GM12878 (cell line): ENCODE results near the gene EFNB2. TPM values are rescaled to one million over a fixed set of nuclear protein-coding genes. Genes with fewer than 3 reads are reported as not detected.

Experiments
- ATAC-seq: fragments of 200-7000 bp; cut with Tn5 transposase; 3 replicates; pipeline ENCODE4 v1.9.1; 2020; ENCODE audit warnings: mild to moderate bottlenecking, moderate library complexity
- BruUV-seq: library from RNA; stranded (reverse); fragments of 400-500 nt; replicated peaks from 2 replicates; lab custom pipeline; 2021; lab: Mats Ljungman, UMichigan
- CTCF ChIA-PET: fragments of 300-600 bp; sonication (Branson Sonifier 250); formaldehyde crosslinking; extraction: SDS; loops from one replicate; lab custom pipeline; 2021; ENCODE audit warnings: inconsistent platforms; lab: Yijun Ruan, JAX
- POLR2A ChIA-PET: fragments of 350-600 bp; formaldehyde crosslinking; extraction: SDS; loops from one replicate; lab custom pipeline; 2021; ENCODE audit warnings: inconsistent platforms; lab: Charles Lee
- RAD21 ChIA-PET: fragments of 300-600 bp; sonication (Branson Sonifier 250); formaldehyde crosslinking; loops from one replicate; lab custom pipeline; 2023; ENCODE audit warnings: antibody characterized with exemption; ENCODE audit not compliant: unreplicated experiment; lab: Charles Lee
- SMC1A ChIA-PET: fragments of 300-600 bp; sonication (Branson Sonifier 250); formaldehyde crosslinking; loops from one replicate; lab custom pipeline; 2023; ENCODE audit not compliant: unreplicated experiment, uncharacterized antibody; lab: Charles Lee
- DNase-seq: peaks from one replicate; pipeline ENCODE4 v3.0.0-alpha.2; 2011; ENCODE audit warnings: low read depth, low spot score
- FAIRE-seq: peaks from 3 replicates; lab custom pipeline; 2011; peaks lifted over from hg19 to GRCh38; lab: Jason Lieb, UNC
- H2AFZ ChIP-seq: 2 replicates; pipeline ENCODE4 v1.6.0; 2011; ENCODE audit warnings: low read depth, low read length, control low read depth; ENCODE audit not compliant: control insufficient read depth
- H3K27ac ChIP-seq: 2 replicates; pipeline ENCODE4 v1.5.1; 2011; ENCODE audit warnings: control low read depth; ENCODE audit not compliant: control insufficient read depth, insufficient read depth
- H3K27me3 ChIP-seq, 2 experiments: replicated peaks in 1 of 2; 2 replicates each; pipeline versions ENCODE4 v1.6.0 to v1.6.1; 2011; ENCODE audit warnings: low read length in 1 of 2; ENCODE audit not compliant: control insufficient read depth in 2 of 2, insufficient read depth in 2 of 2
- H3K36me3 ChIP-seq, 2 experiments: 2 replicates each; pipeline ENCODE4 v1.5.1; 2011; ENCODE audit warnings: low read length in 1 of 2; ENCODE audit not compliant: control insufficient read depth in 2 of 2, insufficient read depth in 2 of 2
- H3K4me1 ChIP-seq: 2 replicates; pipeline ENCODE4 v1.6.1; 2011; ENCODE audit warnings: mild to moderate bottlenecking, low read length, moderate library complexity, mixed read lengths; ENCODE audit not compliant: control insufficient read depth, insufficient read depth
- H3K4me2 ChIP-seq: 2 replicates; pipeline ENCODE4 v1.6.0; 2011; ENCODE audit warnings: control low read depth; ENCODE audit not compliant: control insufficient read depth, insufficient read depth
- H3K4me3 ChIP-seq: fragments of 200-600 bp; sonication (generic); 2 replicates; pipeline ENCODE4 v1.5.1; 2016
- H3K79me2 ChIP-seq: 2 replicates; pipeline ENCODE4 v1.6.0; 2011; ENCODE audit warnings: low read length; ENCODE audit not compliant: control insufficient read depth, insufficient read depth
- H3K9ac ChIP-seq: 2 replicates; pipeline ENCODE4 v1.8.0; 2011; ENCODE audit warnings: low read length, control low read depth, mixed read lengths; ENCODE audit not compliant: control insufficient read depth, insufficient read depth
- H3K9me3 ChIP-seq: replicated peaks from 3 replicates; pipeline ENCODE4 v1.5.1; 2011; ENCODE audit warnings: mild to moderate bottlenecking, low read length; ENCODE audit not compliant: control insufficient read depth, insufficient read depth
- H4K20me1 ChIP-seq: 2 replicates; pipeline ENCODE4 v1.6.0; 2011; ENCODE audit not compliant: control insufficient read depth, insufficient read depth
- BRCA1 ChIP-seq: IDR thresholded peaks from 2 replicates; pipeline ENCODE4 v1.6.1; 2011; ENCODE audit warnings: low read depth, low read length, improper control_type of control experiment
- EED ChIP-seq: sonication (generic); IDR thresholded peaks from 2 replicates; pipeline ENCODE4 v1.6.1; 2016; ENCODE audit warnings: antibody characterized with exemption, low read depth
- EP300 ChIP-seq, 2 experiments: fragments of 150-350 bp in 1 of 2; IDR thresholded peaks; 2 replicates each; pipeline ENCODE4 v1.6.1; 2011 to 2012; ENCODE audit warnings: low read depth in 2 of 2, low read length in 2 of 2, borderline replicate concordance in 1 of 2, improper control_type of control experiment in 1 of 2, inconsistent platforms in 1 of 2; ENCODE audit not compliant: control insufficient read depth in 1 of 2
- GATAD2B ChIP-seq: fragments of 450-650 bp; conservative IDR thresholded peaks from 2 replicates; pipeline ENCODE4 v1.6.1; 2017; ENCODE audit warnings: low read depth, mild to moderate bottlenecking, moderate library complexity
- NFXL1 ChIP-seq: fragments of 450-650 bp; IDR thresholded peaks from 2 replicates; pipeline ENCODE4 v1.6.1; 2017; ENCODE audit warnings: antibody characterized with exemption, mild to moderate bottlenecking, borderline replicate concordance
- NR2F1 ChIP-seq: fragments of 450-650 bp; conservative IDR thresholded peaks from 2 replicates; pipeline ENCODE4 v1.6.1; 2017; ENCODE audit warnings: mild to moderate bottlenecking
- NRF1 ChIP-seq: conservative IDR thresholded peaks from 2 replicates; pipeline ENCODE4 v1.6.1; 2011; ENCODE audit warnings: mild to moderate bottlenecking, low read depth, low read length, improper control_type of control experiment
- RAD21 ChIP-seq: IDR thresholded peaks from 2 replicates; pipeline ENCODE4 v1.6.1; 2011; ENCODE audit warnings: mild to moderate bottlenecking, low read depth, low read length, moderate library complexity; ENCODE audit not compliant: insufficient read depth
- RAD51 ChIP-seq: fragments of 450-650 bp; IDR thresholded peaks from 2 replicates; pipeline ENCODE4 v1.6.1; 2016; ENCODE audit warnings: moderate library complexity, mild to moderate bottlenecking, inconsistent platforms
- SREBF2 ChIP-seq: IDR thresholded peaks from 2 replicates; pipeline ENCODE4 v1.6.1; 2012; ENCODE audit warnings: mild to moderate bottlenecking, low read length
- YBX1 ChIP-seq: fragments of 450-650 bp; IDR thresholded peaks from 2 replicates; pipeline ENCODE4 v1.6.1; 2016; ENCODE audit warnings: antibody characterized with exemption
- ZNF207 ChIP-seq: fragments of 450-650 bp; IDR thresholded peaks from 2 replicates; pipeline ENCODE4 v1.6.1; 2014; ENCODE audit warnings: antibody characterized with exemption, mild to moderate bottlenecking, borderline replicate concordance
- ZNF24 ChIP-seq: fragments of 450-650 bp; IDR thresholded peaks from 2 replicates; pipeline ENCODE4 v1.6.1; 2017; ENCODE audit warnings: antibody characterized with exemption, mild to moderate bottlenecking
- WGBS: methylation state at CpG from one replicate; pipeline ENCODE4 v1.1.6; 2016; ENCODE audit warnings: low lambda C conversion rate; ENCODE audit not compliant: insufficient replicate concordance, insufficient coverage; ENCODE audit errors: missing lambda C conversion rate; 5-methylcytosine and 5-hydroxymethylcytosine counted together
- in situ Hi-C: fragments of 300-500 bp; cut with MboI; formaldehyde crosslinking; loops from 9 replicates; pipeline ENCODE4 v1.14.3; 2018; ENCODE audit warnings: mixed read lengths
- intact Hi-C: fragments of 100-400 bp; cut with micrococcal nuclease; formaldehyde crosslinking; loops from one replicate; pipeline ENCODE4 v1.14.2; 2022; ENCODE audit not compliant: unreplicated experiment
- polyA plus RNA-seq, 11 experiments: library from polyadenylated mRNA; depleted of rRNA in 4 of 11; unstranded in 6 of 11; stranded (reverse) in 5 of 11; fragments of >200 nt; fragmentation: Nextera tagmentation in 4 of 11; fragmentation: Illumina TruSeq in 1 of 11; extraction: Ambion mirVana in 4 of 11; extraction: Trizol in 1 of 11; gene quantifications; 1 replicate in 1 of 11; 2 replicates in 10 of 11; pipeline versions ENCODE4 v1.2.1 to v1.2.3, GENCODE V29; 2011 to 2016; ENCODE audit warnings: inconsistent platforms in 2 of 11, missing spikeins in 2 of 11, low read depth in 1 of 11
- total RNA-seq, 4 experiments: library from RNA; depleted of rRNA in 3 of 4; stranded (reverse); fragments of >200 nt in 3 of 4; fragmentation: Illumina TruSeq in 1 of 4; extraction: Trizol in 1 of 4; gene quantifications; 2 replicates each; pipeline versions ENCODE4 v1.2.1 to v1.2.3, GENCODE V29; 2013 to 2021
- TF ChIP-seq, protein P1 (sequence below): IDR thresholded peaks from 2 replicates; pipeline ENCODE4 v1.6.1; 2011; ENCODE audit warnings: borderline replicate concordance, low read depth, mild to moderate bottlenecking, moderate library complexity, low read length; ENCODE audit not compliant: insufficient read depth, poor library complexity, severe bottlenecking
- TF ChIP-seq, protein P2 (sequence below): fragments of 450-650 bp; IDR thresholded peaks from 2 replicates; pipeline ENCODE4 v1.6.1; 2017; ENCODE audit warnings: antibody characterized with exemption, mild to moderate bottlenecking, moderate library complexity
- TF ChIP-seq, protein P3 (sequence below): IDR thresholded peaks from 2 replicates; pipeline ENCODE4 v1.6.1; 2012; ENCODE audit warnings: low read depth, low read length, improper control_type of control experiment

EFNB2 gene
- total and polyA plus RNA-seq, 10 of the 15 experiments (the other 5 are each of a cell fraction or from before 2014, with no cell fraction given), result 0.12 to 1.5 (median 0.31) TPM; not detected in 1

DNA sequence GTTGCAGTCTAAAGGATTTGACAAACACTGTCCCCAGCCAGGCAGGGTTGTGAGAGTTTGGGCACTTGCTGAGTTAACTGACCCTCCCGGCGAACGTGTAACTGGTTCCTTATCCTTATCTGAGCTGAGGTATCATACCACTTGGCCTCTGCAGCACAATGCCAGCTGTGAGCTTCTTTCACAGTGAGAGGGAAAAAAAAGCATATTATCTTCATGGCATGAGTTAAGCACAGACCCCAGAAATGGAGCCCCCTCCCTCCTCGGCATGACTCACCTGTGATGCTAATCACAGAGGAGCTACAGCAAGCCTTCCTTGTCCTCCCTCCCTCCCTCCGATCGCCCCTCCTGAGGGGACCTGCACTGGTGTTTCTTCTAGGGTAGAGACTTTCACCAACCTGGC is 60.5 kb downstream of the EFNB2 start:
- no peaks in the 10 kb centered on the region for H3K36me3 ChIP-seq
- no peaks in the 10 kb centered on the region; the same call in 1 of the 2 replicates for H3K4me1 ChIP-seq
- H3K27me3 ChIP-seq, result no peaks in the 10 kb centered on the region
- no peak overlapping the region for H2AFZ ChIP-seq
- 53% methylated on average over 6 of the region's 6 CpGs for WGBS
- H3K9me3 ChIP-seq, result no peaks in the 10 kb centered on the region
- FAIRE-seq, result no peak
- no peak overlapping the region for H3K4me3 ChIP-seq
- H3K79me2 ChIP-seq, result no peaks in the 10 kb centered on the region
- ChIA-PET SMC1A (interaction anchor here (0.8 kb wide), 1 partner anchor 19 kb away, joined by 3 read pairs; no protein-coding TSS in a partner anchor), RAD21 (no interaction called here), POLR2A (no interaction called here), CTCF (no interaction called here)
- H3K9ac ChIP-seq, result no peak overlapping the region
- no peak for DNase-seq
- no peak overlapping the region for H3K27ac ChIP-seq
- no peak overlapping the region for H3K4me2 ChIP-seq
- in situ Hi-C loops, result no loop called here
- ATAC-seq, result no peak
- BruUV-seq, result no TSS peak
- no peaks in the 10 kb centered on the region for H4K20me1 ChIP-seq
- intact Hi-C loops, result no loop called here
- TF ChIP-seq YBX1 (no peak), NR2F1 (no peak), GATAD2B (no peak), BRCA1 (no peak), RAD51 (no peak), NRF1 (no peak), RAD21 (no peak), ZNF24 (no peak), NFXL1 (no peak), SREBF2 (no peak), EED (no peak), EP300 (IDR thresholded peaks at IDR 0.05; ENCODE audit: borderline replicate concordance in 1 of 2, control insufficient read depth in 1 of 2, low read depth in 2 of 2, low read length in 2 of 2) (no peak), ZNF207 (no peak)
- TF ChIP-seq, protein P1, sequence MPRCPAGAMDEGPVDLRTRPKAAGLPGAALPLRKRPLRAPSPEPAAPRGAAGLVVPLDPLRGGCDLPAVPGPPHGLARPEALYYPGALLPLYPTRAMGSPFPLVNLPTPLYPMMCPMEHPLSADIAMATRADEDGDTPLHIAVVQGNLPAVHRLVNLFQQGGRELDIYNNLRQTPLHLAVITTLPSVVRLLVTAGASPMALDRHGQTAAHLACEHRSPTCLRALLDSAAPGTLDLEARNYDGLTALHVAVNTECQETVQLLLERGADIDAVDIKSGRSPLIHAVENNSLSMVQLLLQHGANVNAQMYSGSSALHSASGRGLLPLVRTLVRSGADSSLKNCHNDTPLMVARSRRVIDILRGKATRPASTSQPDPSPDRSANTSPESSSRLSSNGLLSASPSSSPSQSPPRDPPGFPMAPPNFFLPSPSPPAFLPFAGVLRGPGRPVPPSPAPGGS, result no peak
- TF ChIP-seq, protein P2, sequence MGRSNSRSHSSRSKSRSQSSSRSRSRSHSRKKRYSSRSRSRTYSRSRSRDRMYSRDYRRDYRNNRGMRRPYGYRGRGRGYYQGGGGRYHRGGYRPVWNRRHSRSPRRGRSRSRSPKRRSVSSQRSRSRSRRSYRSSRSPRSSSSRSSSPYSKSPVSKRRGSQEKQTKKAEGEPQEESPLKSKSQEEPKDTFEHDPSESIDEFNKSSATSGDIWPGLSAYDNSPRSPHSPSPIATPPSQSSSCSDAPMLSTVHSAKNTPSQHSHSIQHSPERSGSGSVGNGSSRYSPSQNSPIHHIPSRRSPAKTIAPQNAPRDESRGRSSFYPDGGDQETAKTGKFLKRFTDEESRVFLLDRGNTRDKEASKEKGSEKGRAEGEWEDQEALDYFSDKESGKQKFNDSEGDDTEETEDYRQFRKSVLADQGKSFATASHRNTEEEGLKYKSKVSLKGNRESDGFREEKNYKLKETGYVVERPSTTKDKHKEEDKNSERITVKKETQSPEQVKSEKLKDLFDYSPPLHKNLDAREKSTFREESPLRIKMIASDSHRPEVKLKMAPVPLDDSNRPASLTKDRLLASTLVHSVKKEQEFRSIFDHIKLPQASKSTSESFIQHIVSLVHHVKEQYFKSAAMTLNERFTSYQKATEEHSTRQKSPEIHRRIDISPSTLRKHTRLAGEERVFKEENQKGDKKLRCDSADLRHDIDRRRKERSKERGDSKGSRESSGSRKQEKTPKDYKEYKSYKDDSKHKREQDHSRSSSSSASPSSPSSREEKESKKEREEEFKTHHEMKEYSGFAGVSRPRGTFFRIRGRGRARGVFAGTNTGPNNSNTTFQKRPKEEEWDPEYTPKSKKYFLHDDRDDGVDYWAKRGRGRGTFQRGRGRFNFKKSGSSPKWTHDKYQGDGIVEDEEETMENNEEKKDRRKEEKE, result no peak
- TF ChIP-seq, protein P3, sequence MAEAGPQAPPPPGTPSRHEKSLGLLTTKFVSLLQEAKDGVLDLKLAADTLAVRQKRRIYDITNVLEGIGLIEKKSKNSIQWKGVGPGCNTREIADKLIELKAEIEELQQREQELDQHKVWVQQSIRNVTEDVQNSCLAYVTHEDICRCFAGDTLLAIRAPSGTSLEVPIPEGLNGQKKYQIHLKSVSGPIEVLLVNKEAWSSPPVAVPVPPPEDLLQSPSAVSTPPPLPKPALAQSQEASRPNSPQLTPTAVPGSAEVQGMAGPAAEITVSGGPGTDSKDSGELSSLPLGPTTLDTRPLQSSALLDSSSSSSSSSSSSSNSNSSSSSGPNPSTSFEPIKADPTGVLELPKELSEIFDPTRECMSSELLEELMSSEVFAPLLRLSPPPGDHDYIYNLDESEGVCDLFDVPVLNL, result no peak
- TF ChIP-seq, all 136 proteins: peak for 0
